ENCODE measurements around the gene AMMECR1L. TPM values are rescaled to one million over a fixed set of nuclear protein-coding genes. Genes with fewer than 3 reads are reported as not detected.
"Not testable (repeated sequence)": the region's sequence is repeated elsewhere in the genome, so short reads cannot be mapped to it uniquely, and the experiment has no call there.

Gene AMMECR1L
- 1 to 10 TPM; 6.7 to 8.0 TPM for total RNA-seq
- polyA plus RNA-seq, result 1 to 10 TPM; 1.5 to 5.4 TPM

DNA sequence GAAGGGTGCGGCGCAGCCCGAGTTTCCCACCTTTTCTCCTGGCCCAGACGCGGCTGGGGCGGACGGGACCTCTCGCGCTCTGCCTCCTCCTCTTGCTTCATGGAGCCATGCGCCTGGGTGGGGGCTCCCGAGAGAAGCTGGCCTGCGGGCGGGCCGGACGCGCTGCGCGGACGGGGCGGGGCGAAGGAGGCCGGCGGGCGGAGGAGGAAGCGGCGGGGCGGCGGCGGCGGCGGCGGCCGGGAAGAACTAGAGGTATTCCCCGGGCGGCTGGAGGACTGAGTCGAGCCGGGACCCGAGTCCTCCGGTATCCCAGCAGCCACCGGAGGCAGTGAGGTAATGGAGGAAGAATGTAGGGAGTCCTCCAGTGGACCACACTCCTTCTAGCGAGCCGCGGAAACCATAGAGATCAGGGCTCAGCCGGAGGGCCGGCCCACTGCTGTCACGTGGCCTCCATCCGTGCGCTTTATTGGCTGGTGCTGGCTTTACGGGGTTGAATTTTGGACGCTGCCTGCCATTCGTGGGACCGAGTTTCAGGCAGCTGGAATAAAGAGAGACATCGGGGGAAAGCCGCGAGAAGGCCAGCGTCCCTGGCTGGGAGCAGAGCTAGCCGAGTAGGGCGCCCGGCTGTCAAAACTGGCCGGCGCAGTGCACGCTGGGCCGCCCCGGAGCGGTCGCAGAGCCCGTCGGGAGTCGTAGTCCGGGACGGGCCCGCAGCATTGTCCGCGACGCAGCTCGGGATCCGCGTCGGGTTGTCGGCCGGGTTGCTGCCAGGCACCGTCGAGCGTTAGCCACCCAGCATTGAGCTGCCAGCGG is at the start of gene AMMECR1L:
Gene AMMECR1L (minus strand): TSS at position 177 of the 813 bp plus-strand sequence. CDS start 11,722 bp downstream, outside the sequence.
- H3K4me3 ChIP-seq (ENCODE audit: low read depth in 1 of 3, low read length in 3 of 3), result peak within 1 kb of the TSS; percentile 54 to 72 (median 59)
- DNase-seq (ENCODE audit: low spot score), result peak; percentile 74
- WGBS, result under 1% methylated on average over 76 of the region's 85 CpGs
- peaks cover 0 to 13% (median 7%) of the 10 kb centered on the region in 4 donors for H3K36me3 ChIP-seq (ENCODE audit: control insufficient read depth in 4 of 4, insufficient read depth in 3 of 4, low read depth in 1 of 4, low read length in 3 of 4)
- peak within 1 kb of the TSS in 1 of 2 donors; percentile 58 for H3K9ac ChIP-seq (ENCODE audit: low read depth in 1 of 2, low read length in 2 of 2)
- H3K4me1 ChIP-seq (ENCODE audit: control insufficient read depth in 4 of 4, insufficient read depth in 4 of 4, low read length in 3 of 4), result peaks cover 1 to 25% (median 24%) of the 10 kb centered on the region in 4 donors
- not testable (repeated sequence) for H3K9me3 ChIP-seq (ENCODE audit: control insufficient read depth in 4 of 4, low read length in 3 of 4); H3K27me3 ChIP-seq (ENCODE audit: control insufficient read depth in 4 of 4, insufficient read depth in 4 of 4, low read length in 3 of 4)
- H3K27ac ChIP-seq (ENCODE audit: low read depth in 1 of 2, low read length in 2 of 2), result peak within 1 kb of the TSS; percentile 59 to 87
- TF ChIP-seq JUND (IDR thresholded peaks at IDR 0.05), result peak in 1 of 2 donors; percentile 13

DNA sequence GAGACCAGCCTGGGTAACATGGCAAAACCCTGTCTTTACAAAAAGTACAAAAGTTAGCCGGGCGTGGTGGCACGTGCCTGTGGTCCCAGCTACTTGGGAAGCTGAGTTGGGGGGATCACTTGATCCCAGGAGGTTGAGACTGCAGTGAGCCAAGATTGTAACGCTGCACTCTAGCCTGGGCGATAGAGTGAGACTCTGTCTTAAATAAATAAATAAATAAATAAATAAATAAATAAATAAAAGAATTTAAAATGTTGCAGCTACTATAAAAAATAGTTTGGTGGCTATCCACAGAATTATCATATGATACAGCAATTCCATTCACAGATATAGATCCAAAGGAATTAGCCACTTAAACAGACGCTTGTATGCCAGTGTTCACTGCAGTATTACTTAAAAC is 49.6 kb upstream of the AMMECR1L start:
- H3K4me3 ChIP-seq (ENCODE audit: low read depth in 1 of 3, low read length in 3 of 3), result no peak overlapping the region
- WGBS, result 95% methylated on average over 6 of the region's 6 CpGs
- DNase-seq (ENCODE audit: low spot score), result no peak
- no peaks in the 10 kb centered on the region for H3K36me3 ChIP-seq (ENCODE audit: control insufficient read depth in 4 of 4, insufficient read depth in 3 of 4, low read depth in 1 of 4, low read length in 3 of 4)
- H3K27me3 ChIP-seq (ENCODE audit: control insufficient read depth in 4 of 4, insufficient read depth in 4 of 4, low read length in 3 of 4), result no peaks in the 10 kb centered on the region
- no peaks in the 10 kb centered on the region for H3K4me1 ChIP-seq (ENCODE audit: control insufficient read depth in 4 of 4, insufficient read depth in 4 of 4, low read length in 3 of 4)
- H3K9me3 ChIP-seq (ENCODE audit: control insufficient read depth in 4 of 4, low read length in 3 of 4), result no peaks in the 10 kb centered on the region
- TF ChIP-seq, protein P1, sequence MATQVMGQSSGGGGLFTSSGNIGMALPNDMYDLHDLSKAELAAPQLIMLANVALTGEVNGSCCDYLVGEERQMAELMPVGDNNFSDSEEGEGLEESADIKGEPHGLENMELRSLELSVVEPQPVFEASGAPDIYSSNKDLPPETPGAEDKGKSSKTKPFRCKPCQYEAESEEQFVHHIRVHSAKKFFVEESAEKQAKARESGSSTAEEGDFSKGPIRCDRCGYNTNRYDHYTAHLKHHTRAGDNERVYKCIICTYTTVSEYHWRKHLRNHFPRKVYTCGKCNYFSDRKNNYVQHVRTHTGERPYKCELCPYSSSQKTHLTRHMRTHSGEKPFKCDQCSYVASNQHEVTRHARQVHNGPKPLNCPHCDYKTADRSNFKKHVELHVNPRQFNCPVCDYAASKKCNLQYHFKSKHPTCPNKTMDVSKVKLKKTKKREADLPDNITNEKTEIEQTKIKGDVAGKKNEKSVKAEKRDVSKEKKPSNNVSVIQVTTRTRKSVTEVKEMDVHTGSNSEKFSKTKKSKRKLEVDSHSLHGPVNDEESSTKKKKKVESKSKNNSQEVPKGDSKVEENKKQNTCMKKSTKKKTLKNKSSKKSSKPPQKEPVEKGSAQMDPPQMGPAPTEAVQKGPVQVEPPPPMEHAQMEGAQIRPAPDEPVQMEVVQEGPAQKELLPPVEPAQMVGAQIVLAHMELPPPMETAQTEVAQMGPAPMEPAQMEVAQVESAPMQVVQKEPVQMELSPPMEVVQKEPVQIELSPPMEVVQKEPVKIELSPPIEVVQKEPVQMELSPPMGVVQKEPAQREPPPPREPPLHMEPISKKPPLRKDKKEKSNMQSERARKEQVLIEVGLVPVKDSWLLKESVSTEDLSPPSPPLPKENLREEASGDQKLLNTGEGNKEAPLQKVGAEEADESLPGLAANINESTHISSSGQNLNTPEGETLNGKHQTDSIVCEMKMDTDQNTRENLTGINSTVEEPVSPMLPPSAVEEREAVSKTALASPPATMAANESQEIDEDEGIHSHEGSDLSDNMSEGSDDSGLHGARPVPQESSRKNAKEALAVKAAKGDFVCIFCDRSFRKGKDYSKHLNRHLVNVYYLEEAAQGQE (IDR thresholded peaks at IDR 0.05), result no peak
- TF ChIP-seq RXRA (IDR thresholded peaks at IDR 0.05), result no peak
- TF ChIP-seq, protein P2, sequence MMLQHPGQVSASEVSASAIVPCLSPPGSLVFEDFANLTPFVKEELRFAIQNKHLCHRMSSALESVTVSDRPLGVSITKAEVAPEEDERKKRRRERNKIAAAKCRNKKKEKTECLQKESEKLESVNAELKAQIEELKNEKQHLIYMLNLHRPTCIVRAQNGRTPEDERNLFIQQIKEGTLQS (IDR thresholded peaks at IDR 0.05), result no peak
- TF ChIP-seq NR2F2 (IDR thresholded peaks at IDR 0.05), result no peak
- TF ChIP-seq SP1 (IDR thresholded peaks at IDR 0.05), result no peak
- no peak for TF ChIP-seq JUND (IDR thresholded peaks at IDR 0.05)
- no peak for TF ChIP-seq TAF1 (conservative IDR thresholded peaks at IDR 0.05)
- no peak for TF ChIP-seq RAD21 (IDR thresholded peaks at IDR 0.05)
- TF ChIP-seq, protein P3, sequence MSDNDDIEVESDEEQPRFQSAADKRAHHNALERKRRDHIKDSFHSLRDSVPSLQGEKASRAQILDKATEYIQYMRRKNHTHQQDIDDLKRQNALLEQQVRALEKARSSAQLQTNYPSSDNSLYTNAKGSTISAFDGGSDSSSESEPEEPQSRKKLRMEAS (IDR thresholded peaks at IDR 0.05), result no peak
- TF ChIP-seq YY1 (IDR thresholded peaks at IDR 0.05), result no peak
- no peak for TF ChIP-seq HNF4G (IDR thresholded peaks at IDR 0.05)
- TF ChIP-seq, protein P4, sequence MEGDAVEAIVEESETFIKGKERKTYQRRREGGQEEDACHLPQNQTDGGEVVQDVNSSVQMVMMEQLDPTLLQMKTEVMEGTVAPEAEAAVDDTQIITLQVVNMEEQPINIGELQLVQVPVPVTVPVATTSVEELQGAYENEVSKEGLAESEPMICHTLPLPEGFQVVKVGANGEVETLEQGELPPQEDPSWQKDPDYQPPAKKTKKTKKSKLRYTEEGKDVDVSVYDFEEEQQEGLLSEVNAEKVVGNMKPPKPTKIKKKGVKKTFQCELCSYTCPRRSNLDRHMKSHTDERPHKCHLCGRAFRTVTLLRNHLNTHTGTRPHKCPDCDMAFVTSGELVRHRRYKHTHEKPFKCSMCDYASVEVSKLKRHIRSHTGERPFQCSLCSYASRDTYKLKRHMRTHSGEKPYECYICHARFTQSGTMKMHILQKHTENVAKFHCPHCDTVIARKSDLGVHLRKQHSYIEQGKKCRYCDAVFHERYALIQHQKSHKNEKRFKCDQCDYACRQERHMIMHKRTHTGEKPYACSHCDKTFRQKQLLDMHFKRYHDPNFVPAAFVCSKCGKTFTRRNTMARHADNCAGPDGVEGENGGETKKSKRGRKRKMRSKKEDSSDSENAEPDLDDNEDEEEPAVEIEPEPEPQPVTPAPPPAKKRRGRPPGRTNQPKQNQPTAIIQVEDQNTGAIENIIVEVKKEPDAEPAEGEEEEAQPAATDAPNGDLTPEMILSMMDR (IDR thresholded peaks at IDR 0.05; ENCODE audit: low read depth, low read length, missing input control), result no peak
- TF ChIP-seq, protein P5, sequence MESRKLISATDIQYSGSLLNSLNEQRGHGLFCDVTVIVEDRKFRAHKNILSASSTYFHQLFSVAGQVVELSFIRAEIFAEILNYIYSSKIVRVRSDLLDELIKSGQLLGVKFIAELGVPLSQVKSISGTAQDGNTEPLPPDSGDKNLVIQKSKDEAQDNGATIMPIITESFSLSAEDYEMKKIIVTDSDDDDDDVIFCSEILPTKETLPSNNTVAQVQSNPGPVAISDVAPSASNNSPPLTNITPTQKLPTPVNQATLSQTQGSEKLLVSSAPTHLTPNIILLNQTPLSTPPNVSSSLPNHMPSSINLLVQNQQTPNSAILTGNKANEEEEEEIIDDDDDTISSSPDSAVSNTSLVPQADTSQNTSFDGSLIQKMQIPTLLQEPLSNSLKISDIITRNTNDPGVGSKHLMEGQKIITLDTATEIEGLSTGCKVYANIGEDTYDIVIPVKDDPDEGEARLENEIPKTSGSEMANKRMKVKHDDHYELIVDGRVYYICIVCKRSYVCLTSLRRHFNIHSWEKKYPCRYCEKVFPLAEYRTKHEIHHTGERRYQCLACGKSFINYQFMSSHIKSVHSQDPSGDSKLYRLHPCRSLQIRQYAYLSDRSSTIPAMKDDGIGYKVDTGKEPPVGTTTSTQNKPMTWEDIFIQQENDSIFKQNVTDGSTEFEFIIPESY (IDR thresholded peaks at IDR 0.05), result no peak
- TF ChIP-seq HNF4A (conservative IDR thresholded peaks at IDR 0.05), result no peak
- no peak for TF ChIP-seq FOXA1 (IDR thresholded peaks at IDR 0.05)
- TF ChIP-seq FOXA2 (IDR thresholded peaks at IDR 0.05), result no peak
- TF ChIP-seq GABPA (IDR thresholded peaks at IDR 0.05 in 1 of 2, conservative IDR thresholded peaks at IDR 0.05 in 1 of 2), result no peak
- TF ChIP-seq EGR1 (IDR thresholded peaks at IDR 0.05; ENCODE audit: low read depth in 2 of 2), result no peak
- H3K9ac ChIP-seq (ENCODE audit: low read depth in 1 of 2, low read length in 2 of 2), result no peak overlapping the region
- no peak overlapping the region for H3K27ac ChIP-seq (ENCODE audit: low read depth in 1 of 2, low read length in 2 of 2)

Measured in liver (tissue), 9 donors.